Spinal cord (tissue), 10 donors: Measurements from ENCODE around the gene MARVELD1. TPM values are rescaled to one million over a fixed set of nuclear protein-coding genes. Genes with fewer than 3 reads are reported as not detected.
A peak's percentile ranks its signal among the peaks of the same experiment; 100 is the strongest.

Source experiments
- DNase-seq, 6 donors: peaks; one replicate each; pipeline versions ENCODE4 v3.0.0 to v3.0.0-alpha.2; 2013 to 2015; ENCODE audit warnings: low spot score in 6 of 6, low read depth in 4 of 6
- H3K27ac ChIP-seq: one replicate; pipeline ENCODE4 v1.5.1; 2013; ENCODE audit warnings: low read depth, low read length, control low read depth
- H3K27me3 ChIP-seq: one replicate; pipeline ENCODE4 v1.6.1; 2013; ENCODE audit warnings: low read length; ENCODE audit not compliant: control insufficient read depth, insufficient read depth
- H3K36me3 ChIP-seq: one replicate; pipeline ENCODE4 v1.6.1; 2013; ENCODE audit warnings: low read length; ENCODE audit not compliant: control insufficient read depth, insufficient read depth
- H3K4me1 ChIP-seq: one replicate; pipeline ENCODE4 v1.6.1; 2013; ENCODE audit warnings: low read length; ENCODE audit not compliant: control insufficient read depth, insufficient read depth
- H3K4me3 ChIP-seq: one replicate; pipeline ENCODE4 v1.5.1; 2013; ENCODE audit warnings: low read depth, low read length, control low read depth
- H3K9me3 ChIP-seq: one replicate; pipeline ENCODE4 v1.6.1; 2013; ENCODE audit warnings: low read length; ENCODE audit not compliant: control insufficient read depth, insufficient read depth
- WGBS: methylation state at CpG from one replicate; pipeline ENCODE4 v1.1.5; 2013; ENCODE audit warnings: missing lambda C conversion rate; ENCODE audit not compliant: insufficient coverage; 5-methylcytosine and 5-hydroxymethylcytosine counted together
- polyA plus RNA-seq, 2 donors: library from polyadenylated mRNA; unstranded; fragments of 120-200 nt; gene quantifications; one replicate each; pipeline ENCODE4 v1.2.1, GENCODE V29; 2013; ENCODE audit not compliant: insufficient read length in 2 of 2
- total RNA-seq, 2 donors: library from RNA; depleted of rRNA in 1 of 2; stranded (reverse); fragments of 120-200 nt in 1 of 2; fragments of >200 nt in 1 of 2; gene quantifications; one replicate each; pipeline versions ENCODE4 v1.2.3 to v1.2.4, GENCODE V29; 2013 to 2014
- donor health status: healthy.

Gene MARVELD1
- total and polyA plus RNA-seq, 4 donors: 11.7 to 31.5 (median 19.9) TPM

GRCh38 chr10:97734021-97734420 lies 20.5 kb downstream of the MARVELD1 start:
- Histone ChIP-seq H3K36me3 (peaks cover 3% of the 10 kb centered on the region), H3K9me3 (no peaks in the 10 kb centered on the region), H3K4me1 (peaks cover 23% of the 10 kb centered on the region), H3K27me3 (no peaks in the 10 kb centered on the region), H3K27ac (no peak overlapping the region), H3K4me3 (no peak overlapping the region)
- WGBS: 90% methylated on average over 4 of the region's 6 CpGs
- no peak for DNase-seq

- H3K4me3 ChIP-seq: peak overlapping the region; percentile 95
- H3K9me3 ChIP-seq: no peaks in the 10 kb centered on the region
- H3K27me3 ChIP-seq: no peaks in the 10 kb centered on the region
- H3K4me1 ChIP-seq: peaks cover 23% of the 10 kb centered on the region
- 72% methylated on average over 10 of the region's 13 CpGs for WGBS
- H3K36me3 ChIP-seq: peaks cover 3% of the 10 kb centered on the region
- no peak overlapping the region for H3K27ac ChIP-seq
- DNase-seq: no peak
Observed at GRCh38 chr10:97736403-97736901, 22.9 kb downstream of the MARVELD1 start.

GRCh38 chr10:97736902-97737769 lies 23.6 kb downstream of the MARVELD1 start, which contains the start of gene ZFYVE27:
Gene ZFYVE27, plus strand, starts transcription at chr10:97737128. Its CDS starts 1,350 bp downstream, at chr10:97738478.
- Histone ChIP-seq H3K27me3 (no peaks in the 10 kb centered on the region), H3K4me1 (peaks cover 23% of the 10 kb centered on the region), H3K4me3 (peak within 1 kb of the TSS; percentile 95), H3K36me3 (peaks cover 7% of the 10 kb centered on the region), H3K27ac (peak within 1 kb of the TSS; percentile 72), H3K9me3 (no peaks in the 10 kb centered on the region)
- WGBS: under 1% methylated on average over 67 of the region's 72 CpGs
- peak in 5 of 6 donors; percentile 91 to 99 (median 93) for DNase-seq

GRCh38 chr10:97737770-97738265 lies 24.3 kb downstream of the MARVELD1 start:
- H3K36me3 ChIP-seq: peaks cover 9% of the 10 kb centered on the region
- no peak overlapping the region for H3K27ac ChIP-seq
- peak overlapping the region; percentile 95 for H3K4me3 ChIP-seq
- peaks cover 23% of the 10 kb centered on the region for H3K4me1 ChIP-seq
- no peak for DNase-seq
- H3K27me3 ChIP-seq: no peaks in the 10 kb centered on the region
- 39% methylated on average over 14 of the region's 14 CpGs for WGBS
- no peaks in the 10 kb centered on the region for H3K9me3 ChIP-seq

GRCh38 chr10:97738616-97739015 lies 25.1 kb downstream of the MARVELD1 start:
- Histone ChIP-seq H3K27me3 (no peaks in the 10 kb centered on the region), H3K36me3 (peaks cover 13% of the 10 kb centered on the region)
- 100% methylated on average over 3 of the region's 4 CpGs for WGBS

GRCh38 chr10:97740613-97741012 lies 27.1 kb downstream of the MARVELD1 start:
- no peak overlapping the region for H3K27ac ChIP-seq
- H3K27me3 ChIP-seq: no peaks in the 10 kb centered on the region
- peaks cover 23% of the 10 kb centered on the region for H3K4me1 ChIP-seq
- DNase-seq: peak in 1 of 6 donors; percentile 49
- H3K4me3 ChIP-seq: no peak overlapping the region
- peaks cover 27% of the 10 kb centered on the region for H3K36me3 ChIP-seq
- H3K9me3 ChIP-seq: no peaks in the 10 kb centered on the region
- 57% methylated on average over 1 of the region's 2 CpGs for WGBS

More at GRCh38 chr10:97738616-97739015, 25.1 kb downstream of the MARVELD1 start:
- H3K4me3 ChIP-seq: no peak overlapping the region
- H3K27ac ChIP-seq: no peak overlapping the region
- DNase-seq: no peak
- H3K4me1 ChIP-seq: peaks cover 23% of the 10 kb centered on the region
- no peaks in the 10 kb centered on the region for H3K9me3 ChIP-seq

GRCh38 chr10:97743169-97743943 lies 29.8 kb downstream of the MARVELD1 start:
- H3K4me1 ChIP-seq: peaks cover 4% of the 10 kb centered on the region
- H3K4me3 ChIP-seq: no peak overlapping the region
- 94% methylated on average over 5 of the region's 10 CpGs for WGBS
- no peak overlapping the region for H3K27ac ChIP-seq
- DNase-seq: no peak
- H3K9me3 ChIP-seq: no peaks in the 10 kb centered on the region
- no peaks in the 10 kb centered on the region for H3K27me3 ChIP-seq
- peaks cover 33% of the 10 kb centered on the region for H3K36me3 ChIP-seq

GRCh38 chr10:97744405-97745035 lies 31.0 kb downstream of the MARVELD1 start:
- Histone ChIP-seq H3K27me3 (no peaks in the 10 kb centered on the region), H3K36me3 (peaks cover 36% of the 10 kb centered on the region), H3K4me1 (no peaks in the 10 kb centered on the region), H3K9me3 (no peaks in the 10 kb centered on the region), H3K4me3 (no peak overlapping the region), H3K27ac (no peak overlapping the region)
- WGBS: 91% methylated on average over 14 of the region's 15 CpGs
- DNase-seq: no peak

GRCh38 chr10:97747573-97747972 lies 34.0 kb downstream of the MARVELD1 start:
- no CpG with 5 or more reads among the region's 1 CpG for WGBS
- H3K36me3 ChIP-seq: peaks cover 55% of the 10 kb centered on the region
- H3K4me1 ChIP-seq: no peaks in the 10 kb centered on the region
- no peak overlapping the region for H3K27ac ChIP-seq
- H3K4me3 ChIP-seq: no peak overlapping the region
- DNase-seq: no peak
- H3K27me3 ChIP-seq: no peaks in the 10 kb centered on the region
- H3K9me3 ChIP-seq: no peaks in the 10 kb centered on the region
